HG03039 (cell line): Measurements from ENCODE around the gene ZNF764.
A peak's percentile ranks its signal among the peaks of the same experiment; 100 is the strongest.
"Not testable (repeated sequence)": the region's sequence is repeated elsewhere in the genome, so short reads cannot be mapped to it uniquely, and the experiment has no call there.

Source experiments
- ATAC-seq: cut with Tn5 transposase; IDR thresholded peaks from one replicate; pipeline ENCODE4 v1.9.1; 2021; ENCODE audit warnings: mild to moderate bottlenecking, moderate library complexity; ENCODE audit not compliant: unreplicated experiment

Gene ZNF764

GRCh38 chr16:30528799-30529457, 29.2 kb downstream of the ZNF764 start:
- ATAC-seq = no peak

GRCh38 chr16:30527635-30528178, 30.5 kb downstream of the ZNF764 start:
- ATAC-seq = no peak

DNA sequence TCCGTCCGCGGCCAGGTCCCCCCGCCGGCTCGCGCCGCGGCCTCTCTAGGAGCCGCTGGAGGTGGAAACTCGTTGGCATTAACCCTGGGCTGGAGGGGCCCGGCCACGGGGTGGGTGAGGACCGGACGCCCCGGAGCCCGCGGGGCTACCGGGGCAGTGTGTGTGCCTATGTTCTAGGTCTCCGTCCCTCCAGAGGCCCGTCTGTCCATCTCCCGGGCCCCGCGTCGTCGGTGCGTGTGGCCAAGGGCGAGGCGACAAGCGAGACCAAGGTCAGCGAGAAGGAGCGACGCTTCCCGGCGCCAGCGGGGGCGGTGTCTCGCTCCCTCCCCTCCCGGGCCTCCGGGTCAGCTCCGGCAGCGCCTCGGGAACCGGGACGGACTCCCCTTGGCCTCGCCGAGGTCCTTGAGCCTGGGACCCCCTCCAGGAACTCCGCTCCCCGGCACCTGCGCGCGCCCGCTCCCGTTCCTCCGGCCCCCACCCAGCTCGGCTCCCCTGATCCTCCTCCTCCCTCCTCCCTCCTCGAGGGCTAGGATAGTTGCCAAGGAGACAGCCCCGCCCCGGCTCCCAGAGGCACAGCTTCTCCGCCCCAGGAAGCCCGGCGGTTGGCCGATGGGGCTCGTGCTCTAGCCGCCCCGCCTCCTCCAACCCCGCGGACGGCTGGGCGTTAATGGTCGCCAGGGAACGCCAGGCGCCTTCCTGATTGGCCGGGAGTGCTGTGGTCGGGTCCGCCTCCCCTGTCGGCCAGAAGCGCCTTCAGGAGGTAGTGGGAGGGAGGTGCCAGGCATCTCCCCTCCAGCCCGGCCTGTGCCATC, 31.1 kb downstream of the ZNF764 start:
- peak; percentile 75 for ATAC-seq

GRCh38 chr16:30526137-30526822, 31.9 kb downstream of the ZNF764 start, which contains the start of gene ZNF768:
Gene ZNF768, minus strand, starts transcription at chr16:30526566. Its CDS starts 153 bp downstream, at chr16:30526413.
- peak; percentile 10 for ATAC-seq

- no peak for ATAC-seq
Observed at GRCh38 chr16:30525844-30526136, 32.4 kb downstream of the ZNF764 start.

DNA sequence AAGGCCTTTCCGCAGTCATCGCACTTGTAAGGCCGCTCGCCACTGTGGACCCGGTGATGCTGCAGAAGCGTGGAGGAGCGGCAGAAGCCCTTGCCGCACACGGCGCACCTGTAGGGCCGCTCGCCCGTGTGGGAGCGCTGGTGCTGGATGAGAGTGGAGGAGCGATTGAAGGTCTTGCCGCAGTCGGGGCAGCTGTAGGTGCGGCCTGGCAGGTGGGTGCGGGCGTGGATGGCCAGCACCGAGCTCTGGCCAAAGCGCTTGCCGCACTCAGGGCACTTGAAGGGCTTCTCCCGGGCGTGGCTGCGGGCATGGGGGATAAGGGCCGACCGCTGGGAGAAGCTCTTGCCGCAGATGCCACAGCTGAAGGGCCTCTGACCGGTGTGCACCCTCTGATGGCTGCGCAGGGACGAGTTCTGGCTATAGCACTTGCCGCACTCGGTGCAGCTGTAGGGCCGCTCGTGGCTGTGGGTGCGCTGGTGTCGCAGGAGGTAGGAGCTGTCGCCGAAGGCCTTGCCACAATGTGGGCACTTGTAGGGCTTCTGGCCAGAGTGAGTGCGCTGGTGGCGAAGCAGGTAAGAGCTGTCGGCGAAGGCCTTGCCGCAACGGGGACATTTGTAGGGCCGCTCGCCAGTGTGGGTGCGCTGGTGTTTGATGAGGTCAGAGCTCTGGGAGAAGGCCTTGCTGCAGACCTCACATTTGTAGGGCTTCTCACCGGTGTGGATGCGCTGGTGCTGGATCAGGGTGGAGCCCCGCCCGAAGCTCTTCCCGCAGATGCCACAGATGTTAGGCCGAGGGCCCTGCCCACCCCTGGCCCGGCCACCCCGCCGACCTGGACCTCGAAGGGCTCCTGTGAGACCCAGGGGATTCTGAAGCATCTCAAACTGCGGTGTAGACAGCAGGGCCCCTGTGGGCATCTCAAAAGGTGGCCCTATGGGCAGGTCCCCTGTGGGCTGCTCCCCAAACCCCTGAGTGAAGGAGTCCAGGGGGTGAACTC, 33.3 kb downstream of the ZNF764 start:
- ATAC-seq = no peak

GRCh38 chr16:30523768-30524574, 34.2 kb downstream of the ZNF764 start:
- no peak for ATAC-seq

DNA sequence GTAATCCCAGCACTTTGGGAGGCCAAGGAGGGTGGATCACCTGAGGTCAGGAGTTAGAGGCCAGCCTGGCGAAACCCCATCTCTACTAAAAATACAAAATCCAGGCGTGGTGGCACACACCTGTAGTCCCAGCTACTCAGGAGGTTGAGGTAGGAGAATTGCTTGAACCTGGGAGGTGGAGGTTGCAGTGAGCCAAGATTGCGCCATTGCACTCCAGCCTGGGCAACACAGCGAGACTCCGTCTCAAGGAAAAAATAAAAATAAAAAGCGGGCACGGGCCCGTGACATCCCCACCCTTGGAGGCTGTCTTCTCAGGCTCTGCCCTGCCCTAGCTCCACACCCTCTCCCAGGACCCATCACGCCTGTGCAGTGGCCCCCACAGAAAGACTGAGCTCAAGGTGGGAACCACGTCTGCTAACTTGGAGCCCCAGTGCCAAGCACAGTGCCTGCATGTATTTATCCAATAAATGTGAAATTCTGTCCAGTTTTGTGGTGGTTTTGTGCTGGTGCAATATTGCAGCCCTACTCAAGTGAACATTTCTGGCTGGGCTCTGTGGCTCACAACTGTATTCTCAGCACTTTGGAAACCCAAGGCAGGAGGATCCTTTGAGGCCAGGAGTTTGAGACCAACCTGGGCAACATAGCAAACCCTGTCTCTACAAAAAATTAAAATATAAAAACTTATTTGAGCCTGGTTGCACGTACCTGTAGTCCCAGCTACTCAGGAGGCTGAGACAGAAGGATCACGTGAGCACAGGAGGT, 35.3 kb downstream of the ZNF764 start:
- not testable (repeated sequence) for ATAC-seq

DNA sequence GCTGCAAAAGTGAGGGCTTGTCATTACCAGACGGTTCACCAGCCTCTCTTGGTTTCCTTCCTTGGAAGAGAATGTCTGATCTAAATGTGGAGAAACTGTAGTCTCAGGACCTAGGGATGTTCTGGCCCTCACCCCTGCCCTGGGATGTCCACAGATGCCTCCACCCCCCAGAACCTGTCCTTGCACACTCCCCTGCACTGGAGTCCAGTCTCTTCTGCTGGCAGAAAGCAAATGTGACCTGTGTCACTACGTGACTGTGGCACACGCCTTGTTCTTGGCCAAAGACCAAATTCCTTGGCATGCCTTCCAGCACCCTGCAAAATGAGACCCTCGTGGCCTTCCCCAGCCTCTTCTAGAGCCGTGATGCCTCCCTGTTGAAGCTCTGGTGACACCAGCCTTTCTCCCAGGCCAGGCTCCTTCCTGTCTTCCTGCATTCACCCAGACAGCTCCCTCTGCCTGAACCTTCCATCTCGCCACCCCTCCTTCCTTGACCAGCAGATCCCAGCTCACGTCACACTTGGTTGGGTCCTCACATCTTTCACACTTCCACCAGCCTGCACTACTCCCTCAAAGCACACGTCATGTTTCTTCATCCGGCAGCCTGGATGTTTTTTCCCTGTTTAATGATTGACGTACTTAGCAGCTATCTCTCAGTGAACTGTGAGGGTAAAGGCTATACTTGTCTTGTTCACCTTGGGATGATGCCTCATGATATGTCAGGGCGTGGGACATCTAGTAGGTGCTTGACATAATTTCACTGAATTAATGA, 36.1 kb downstream of the ZNF764 start:
- ATAC-seq = no peak

DNA sequence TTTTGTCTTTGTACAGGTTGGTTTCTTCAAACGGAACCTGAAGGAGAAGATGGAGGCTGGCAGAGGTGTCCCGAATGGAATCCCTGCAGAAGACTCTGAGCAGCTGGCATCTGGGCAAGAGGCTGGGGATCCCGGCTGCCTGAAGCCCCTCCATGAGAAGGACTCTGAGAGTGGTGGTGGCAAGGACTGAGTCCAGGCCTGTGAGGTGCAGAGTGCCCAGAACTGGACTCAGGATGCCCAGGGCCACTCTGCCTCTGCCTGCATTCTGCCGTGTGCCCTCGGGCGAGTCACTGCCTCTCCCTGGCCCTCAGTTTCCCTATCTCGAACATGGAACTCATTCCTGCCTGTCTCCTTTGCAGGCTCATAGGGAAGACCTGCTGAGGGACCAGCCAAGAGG, 36.7 kb downstream of the ZNF764 start:
- ATAC-seq = no peak

GRCh38 chr16:30519120-30520049, 38.8 kb downstream of the ZNF764 start:
- ATAC-seq = no peak

- no peak for ATAC-seq
Observed at GRCh38 chr16:30518552-30518951, 39.6 kb downstream of the ZNF764 start.

GRCh38 chr16:30515275-30515674, 42.9 kb downstream of the ZNF764 start:
- no peak for ATAC-seq

- no peak for ATAC-seq
Observed at GRCh38 chr16:30511509-30511908, 46.7 kb downstream of the ZNF764 start.

- no peak for ATAC-seq
Observed at GRCh38 chr16:30510376-30510938, 47.7 kb downstream of the ZNF764 start.

- no peak for ATAC-seq
Observed at GRCh38 chr16:30509081-30509765, 49.0 kb downstream of the ZNF764 start.
